ENCODE measurements around the gene SPEN. TPM values are rescaled to one million over a fixed set of nuclear protein-coding genes. Genes with fewer than 3 reads are reported as not detected.

SPEN gene
- polyA plus RNA-seq, 4 donors: 50.3 to 64.7 (median 56.2) TPM

- no peak for DNase-seq (ENCODE audit: low read depth in 4 of 4, low spot score in 3 of 4)
These were observed 110.0 kb downstream of the SPEN start for GRCh38 chr1:15957221-15958095.

- no peak for DNase-seq (ENCODE audit: low read depth in 4 of 4, low spot score in 3 of 4)
These were observed 110.6 kb downstream of the SPEN start for GRCh38 chr1:15958111-15958510.

GRCh38 chr1:15958793-15959192 lies 111.3 kb downstream of the SPEN start:
- no peak for DNase-seq (ENCODE audit: low read depth in 4 of 4, low spot score in 3 of 4)

GRCh38 chr1:15959424-15959823 lies 111.9 kb downstream of the SPEN start:
- DNase-seq (ENCODE audit: low read depth in 4 of 4, low spot score in 3 of 4): no peak

- DNase-seq (ENCODE audit: low read depth in 4 of 4, low spot score in 3 of 4): no peak
These were observed 112.4 kb downstream of the SPEN start for GRCh38 chr1:15959827-15960446.

- DNase-seq (ENCODE audit: low read depth in 4 of 4, low spot score in 3 of 4): no peak
These were observed 113.3 kb downstream of the SPEN start for GRCh38 chr1:15960808-15961207.

- DNase-seq (ENCODE audit: low read depth in 4 of 4, low spot score in 3 of 4): no peak
These were observed 114.0 kb downstream of the SPEN start for GRCh38 chr1:15961492-15961891.

- DNase-seq (ENCODE audit: low read depth in 4 of 4, low spot score in 3 of 4): no peak
These were observed 114.7 kb downstream of the SPEN start for GRCh38 chr1:15962176-15962575.

GRCh38 chr1:15962671-15963362 lies 115.3 kb downstream of the SPEN start:
- no peak for DNase-seq (ENCODE audit: low read depth in 4 of 4, low spot score in 3 of 4)

GRCh38 chr1:15963363-15963967 lies 116.0 kb downstream of the SPEN start:
- no peak for DNase-seq (ENCODE audit: low read depth in 4 of 4, low spot score in 3 of 4)

GRCh38 chr1:15963968-15964648 lies 116.6 kb downstream of the SPEN start:
- no peak for DNase-seq (ENCODE audit: low read depth in 4 of 4, low spot score in 3 of 4)

- no peak for DNase-seq (ENCODE audit: low read depth in 4 of 4, low spot score in 3 of 4)
These were observed 117.8 kb downstream of the SPEN start for GRCh38 chr1:15965228-15965767.

GRCh38 chr1:15966081-15966955 lies 118.8 kb downstream of the SPEN start:
- no peak for DNase-seq (ENCODE audit: low read depth in 4 of 4, low spot score in 3 of 4)

- DNase-seq (ENCODE audit: low read depth in 4 of 4, low spot score in 3 of 4): no peak
These were observed 119.4 kb downstream of the SPEN start for GRCh38 chr1:15966956-15967344.

- no peak for DNase-seq (ENCODE audit: low read depth in 4 of 4, low spot score in 3 of 4)
These were observed 120.7 kb downstream of the SPEN start for GRCh38 chr1:15968172-15968571.

GRCh38 chr1:15969321-15969880 lies 121.9 kb downstream of the SPEN start:
- DNase-seq (ENCODE audit: low read depth in 4 of 4, low spot score in 3 of 4): no peak

GRCh38 chr1:15970911-15971310 lies 123.4 kb downstream of the SPEN start:
- no peak for DNase-seq (ENCODE audit: low read depth in 4 of 4, low spot score in 3 of 4)

- DNase-seq (ENCODE audit: low read depth in 4 of 4, low spot score in 3 of 4): no peak
These were observed 124.9 kb downstream of the SPEN start for GRCh38 chr1:15972409-15972808.

- no peak for DNase-seq (ENCODE audit: low read depth in 4 of 4, low spot score in 3 of 4)
These were observed 126.3 kb downstream of the SPEN start for GRCh38 chr1:15973772-15974171.

All from left renal pelvis (tissue), 4 donors.